Measurements from ENCODE around the gene SLC43A3.

DNA sequence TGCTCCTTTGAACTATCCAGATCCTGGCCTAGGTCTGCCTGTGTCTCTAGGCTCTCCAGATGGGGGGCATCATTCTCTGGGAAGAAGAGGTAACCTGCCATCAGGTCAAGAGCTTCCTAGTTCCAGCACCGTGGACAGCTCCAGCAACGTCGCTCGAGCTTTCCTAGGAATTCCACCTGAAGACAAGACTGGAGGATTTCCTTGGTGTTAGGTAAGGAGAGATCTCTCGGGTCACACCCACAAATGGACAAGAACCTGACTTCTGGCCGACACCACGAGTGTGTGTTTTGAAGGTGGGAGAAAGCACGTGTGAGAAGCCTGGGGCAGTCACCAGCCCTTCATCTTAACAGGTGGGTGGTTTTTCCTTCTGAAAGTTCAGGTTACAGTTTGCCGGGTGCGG lies 47.2 kb downstream of the SLC43A3 start:
- TF ChIP-seq POLR2A (IDR thresholded peaks at IDR 0.05) = no peak
- TF ChIP-seq, protein P1, sequence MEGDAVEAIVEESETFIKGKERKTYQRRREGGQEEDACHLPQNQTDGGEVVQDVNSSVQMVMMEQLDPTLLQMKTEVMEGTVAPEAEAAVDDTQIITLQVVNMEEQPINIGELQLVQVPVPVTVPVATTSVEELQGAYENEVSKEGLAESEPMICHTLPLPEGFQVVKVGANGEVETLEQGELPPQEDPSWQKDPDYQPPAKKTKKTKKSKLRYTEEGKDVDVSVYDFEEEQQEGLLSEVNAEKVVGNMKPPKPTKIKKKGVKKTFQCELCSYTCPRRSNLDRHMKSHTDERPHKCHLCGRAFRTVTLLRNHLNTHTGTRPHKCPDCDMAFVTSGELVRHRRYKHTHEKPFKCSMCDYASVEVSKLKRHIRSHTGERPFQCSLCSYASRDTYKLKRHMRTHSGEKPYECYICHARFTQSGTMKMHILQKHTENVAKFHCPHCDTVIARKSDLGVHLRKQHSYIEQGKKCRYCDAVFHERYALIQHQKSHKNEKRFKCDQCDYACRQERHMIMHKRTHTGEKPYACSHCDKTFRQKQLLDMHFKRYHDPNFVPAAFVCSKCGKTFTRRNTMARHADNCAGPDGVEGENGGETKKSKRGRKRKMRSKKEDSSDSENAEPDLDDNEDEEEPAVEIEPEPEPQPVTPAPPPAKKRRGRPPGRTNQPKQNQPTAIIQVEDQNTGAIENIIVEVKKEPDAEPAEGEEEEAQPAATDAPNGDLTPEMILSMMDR (IDR thresholded peaks at IDR 0.05) = no peak

Measured in vagina (tissue), 2 donors.